HG02884 (cell line): ENCODE measurements around the gene CEBPB.
"Not testable (repeated sequence)": the region's sequence is repeated elsewhere in the genome, so short reads cannot be mapped to it uniquely, and the experiment has no call there.

Experiments
- ATAC-seq: cut with Tn5 transposase; IDR thresholded peaks from one replicate; pipeline ENCODE4 v1.9.1; 2021; ENCODE audit warnings: mild to moderate bottlenecking, moderate library complexity; ENCODE audit not compliant: unreplicated experiment

The CEBPB gene

GRCh38 chr20:50169329-50169823 lies 21.3 kb upstream of the CEBPB start:
- ATAC-seq: no peak

GRCh38 chr20:50170549-50171220 lies 19.9 kb upstream of the CEBPB start:
- ATAC-seq: no peak

GRCh38 chr20:50172347-50173013 lies 18.1 kb upstream of the CEBPB start:
- ATAC-seq: no peak

- no peak for ATAC-seq
Measured at GRCh38 chr20:50174456-50174855, 16.2 kb upstream of the CEBPB start.

- no peak for ATAC-seq
Measured at GRCh38 chr20:50175938-50176933, 14.4 kb upstream of the CEBPB start.

GRCh38 chr20:50178672-50179071 lies 12.0 kb upstream of the CEBPB start:
- ATAC-seq: not testable (repeated sequence)

GRCh38 chr20:50181344-50181743 lies 9.3 kb upstream of the CEBPB start:
- ATAC-seq: no peak

- no peak for ATAC-seq
Measured at GRCh38 chr20:50182346-50182745, 8.3 kb upstream of the CEBPB start.

GRCh38 chr20:50185426-50185825 lies 5.2 kb upstream of the CEBPB start:
- no peak for ATAC-seq

GRCh38 chr20:50186151-50186885 lies 4.3 kb upstream of the CEBPB start:
- no peak for ATAC-seq

- ATAC-seq: no peak
Measured at GRCh38 chr20:50186987-50187402, 3.6 kb upstream of the CEBPB start.

- no peak for ATAC-seq
Measured at GRCh38 chr20:50187403-50188051, 3.1 kb upstream of the CEBPB start.

GRCh38 chr20:50188287-50188688 lies 2.3 kb upstream of the CEBPB start:
- no peak for ATAC-seq

- ATAC-seq: no peak
Measured at GRCh38 chr20:50188879-50189680, 1.6 kb upstream of the CEBPB start.

GRCh38 chr20:50189681-50190250 lies 864 bp upstream of the CEBPB start:
- ATAC-seq: no peak

- no peak for ATAC-seq
Measured at GRCh38 chr20:50191065-50191543, 474 bp downstream of the CEBPB start.

GRCh38 chr20:50191544-50192363 lies 1.1 kb downstream of the CEBPB start:
- no peak for ATAC-seq
